Caco-2 (cell line): ENCODE data around the gene PIP4K2A. TPM values are rescaled to one million over a fixed set of nuclear protein-coding genes. Genes with fewer than 3 reads are reported as not detected.
"Not testable (repeated sequence)": the region's sequence is repeated elsewhere in the genome, so short reads cannot be mapped to it uniquely, and the experiment has no call there.

Experiments used
- BruUV-seq: library from RNA; stranded (reverse); fragments of 400-500 nt; replicated peaks from 2 replicates; lab custom pipeline; 2021; lab: Mats Ljungman, UMichigan
- CTCF ChIA-PET: fragments of 300-600 bp; sonication (Branson Sonifier 250); formaldehyde crosslinking; loops from one replicate; lab custom pipeline; 2022; ENCODE audit warnings: antibody characterized with exemption; lab: Charles Lee
- POLR2A ChIA-PET: fragments of 300-600 bp; sonication (Branson Sonifier 250); formaldehyde crosslinking; loops from one replicate; lab custom pipeline; 2022; ENCODE audit warnings: antibody characterized with exemption; lab: Charles Lee
- DNase-seq, 2 experiments: peaks; one replicate each; pipeline versions ENCODE4 v3.0.0 to v3.0.0-alpha.2; 2020 to 2022
- H3K27me3 ChIP-seq: replicated peaks from 2 replicates; pipeline ENCODE4 v1.6.0; 2011; ENCODE audit warnings: low read length; ENCODE audit not compliant: control insufficient read depth, insufficient read depth
- H3K36me3 ChIP-seq: 2 replicates; pipeline ENCODE4 v1.5.1; 2011; ENCODE audit warnings: low read length; ENCODE audit not compliant: control insufficient read depth, insufficient read depth
- H3K4me1 ChIP-seq: fragments of 250-450 bp; sonication (Bioruptor Pico); 2 replicates; pipeline ENCODE4 v1.5.1; 2020; ENCODE audit warnings: mild to moderate bottlenecking
- H3K4me3 ChIP-seq: 2 replicates; pipeline ENCODE4 v1.5.1; 2011; ENCODE audit warnings: low read depth, mild to moderate bottlenecking, control low read depth, low read length
- H3K9me3 ChIP-seq: fragments of 250-450 bp; sonication (Bioruptor Pico); 2 replicates; pipeline ENCODE4 v1.5.1; 2020; ENCODE audit warnings: mild to moderate bottlenecking, moderate library complexity
- H3K27ac Mint-ChIP-seq: one replicate; pipeline ENCODE4 v1.8.0; 2022; ENCODE audit warnings: mixed read lengths; ENCODE audit not compliant: unreplicated experiment
- H3K27me3 Mint-ChIP-seq: one replicate; pipeline ENCODE4 v1.8.0; 2022; ENCODE audit warnings: mixed read lengths; ENCODE audit not compliant: insufficient read depth, unreplicated experiment
- H3K36me3 Mint-ChIP-seq: one replicate; pipeline ENCODE4 v1.8.0; 2022; ENCODE audit warnings: mild to moderate bottlenecking, mixed read lengths; ENCODE audit not compliant: insufficient read depth, unreplicated experiment
- H3K4me1 Mint-ChIP-seq: one replicate; pipeline ENCODE4 v1.8.0; 2022; ENCODE audit warnings: low read depth, mixed read lengths; ENCODE audit not compliant: unreplicated experiment
- H3K4me3 Mint-ChIP-seq: one replicate; pipeline ENCODE4 v1.8.0; 2022; ENCODE audit warnings: mild to moderate bottlenecking, moderate library complexity, mixed read lengths; ENCODE audit not compliant: unreplicated experiment
- H3K9me3 Mint-ChIP-seq: one replicate; pipeline ENCODE4 v1.8.0; 2022; ENCODE audit warnings: mixed read lengths; ENCODE audit not compliant: unreplicated experiment
- intact Hi-C: fragments of 100-400 bp; cut with micrococcal nuclease; formaldehyde crosslinking; loops from one replicate; pipeline ENCODE4 v1.10.0; 2022; ENCODE audit not compliant: unreplicated experiment
- total RNA-seq: library from RNA; stranded (reverse); gene quantifications from 2 replicates; pipeline ENCODE4 v1.2.3, GENCODE V29; 2022
- TF ChIP-seq, protein P1 (sequence below), 2 experiments: fragments of 200-600 bp in 1 of 2; IDR thresholded peaks; 1 replicate in 1 of 2; 2 replicates in 1 of 2; pipeline versions ENCODE4 v1.5.1 to v1.8.0; 2011 to 2022; ENCODE audit warnings: antibody characterized with exemption in 1 of 2, control low read depth in 1 of 2, inconsistent platforms in 1 of 2, low read depth in 1 of 2, low read length in 1 of 2, mild to moderate bottlenecking in 1 of 2, moderate library complexity in 1 of 2; ENCODE audit not compliant: insufficient read depth in 1 of 2, severe bottlenecking in 1 of 2, unreplicated experiment in 1 of 2

Gene PIP4K2A
- total RNA-seq, 1 experiment from 2014 or later = 26.9 TPM

DNA sequence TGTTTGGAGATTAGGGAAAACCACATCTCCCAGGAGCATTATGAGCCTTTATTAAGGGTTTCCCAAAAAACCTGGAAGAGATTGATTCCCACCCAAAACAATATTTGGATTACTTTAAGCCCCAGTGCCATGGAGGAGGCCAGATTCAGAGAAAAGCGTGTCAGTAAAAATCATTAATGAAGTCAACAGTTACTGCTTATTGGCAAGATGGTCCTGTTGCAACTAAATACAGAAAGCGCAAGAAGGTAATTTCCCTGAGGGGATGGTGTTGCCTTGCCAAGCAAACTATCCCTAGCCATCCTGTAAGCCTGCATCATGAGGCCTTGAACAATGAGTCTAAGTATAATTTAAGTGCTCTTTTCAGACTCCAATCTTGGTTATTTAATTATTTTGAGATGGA is 212.5 kb downstream of the PIP4K2A start:
- no TSS peak for BruUV-seq
- DNase-seq = no peak
- Mint-ChIP-seq H3K4me1 (no peaks in the 10 kb centered on the region), H3K9me3 (no peaks in the 10 kb centered on the region), H3K36me3 (no peaks in the 10 kb centered on the region), H3K27ac (no peak overlapping the region), H3K27me3 (peaks cover 4% of the 10 kb centered on the region), H3K4me3 (no peak overlapping the region)
- ChIA-PET CTCF (no interaction called here), POLR2A (no interaction called here)
- Histone ChIP-seq H3K9me3 (no peaks in the 10 kb centered on the region), H3K36me3 (no peaks in the 10 kb centered on the region), H3K4me3 (no peak overlapping the region), H3K4me1 (no peaks in the 10 kb centered on the region; the same call in 1 of the 2 replicates), H3K27me3 (no peaks in the 10 kb centered on the region)
- intact Hi-C loops = no loop called here
- TF ChIP-seq, protein P1, sequence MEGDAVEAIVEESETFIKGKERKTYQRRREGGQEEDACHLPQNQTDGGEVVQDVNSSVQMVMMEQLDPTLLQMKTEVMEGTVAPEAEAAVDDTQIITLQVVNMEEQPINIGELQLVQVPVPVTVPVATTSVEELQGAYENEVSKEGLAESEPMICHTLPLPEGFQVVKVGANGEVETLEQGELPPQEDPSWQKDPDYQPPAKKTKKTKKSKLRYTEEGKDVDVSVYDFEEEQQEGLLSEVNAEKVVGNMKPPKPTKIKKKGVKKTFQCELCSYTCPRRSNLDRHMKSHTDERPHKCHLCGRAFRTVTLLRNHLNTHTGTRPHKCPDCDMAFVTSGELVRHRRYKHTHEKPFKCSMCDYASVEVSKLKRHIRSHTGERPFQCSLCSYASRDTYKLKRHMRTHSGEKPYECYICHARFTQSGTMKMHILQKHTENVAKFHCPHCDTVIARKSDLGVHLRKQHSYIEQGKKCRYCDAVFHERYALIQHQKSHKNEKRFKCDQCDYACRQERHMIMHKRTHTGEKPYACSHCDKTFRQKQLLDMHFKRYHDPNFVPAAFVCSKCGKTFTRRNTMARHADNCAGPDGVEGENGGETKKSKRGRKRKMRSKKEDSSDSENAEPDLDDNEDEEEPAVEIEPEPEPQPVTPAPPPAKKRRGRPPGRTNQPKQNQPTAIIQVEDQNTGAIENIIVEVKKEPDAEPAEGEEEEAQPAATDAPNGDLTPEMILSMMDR (IDR thresholded peaks at IDR 0.05; ENCODE audit: insufficient read depth in 1 of 2, low read depth in 1 of 2, low read length in 1 of 2, severe bottlenecking in 1 of 2, unreplicated experiment in 1 of 2) = no peak

DNA sequence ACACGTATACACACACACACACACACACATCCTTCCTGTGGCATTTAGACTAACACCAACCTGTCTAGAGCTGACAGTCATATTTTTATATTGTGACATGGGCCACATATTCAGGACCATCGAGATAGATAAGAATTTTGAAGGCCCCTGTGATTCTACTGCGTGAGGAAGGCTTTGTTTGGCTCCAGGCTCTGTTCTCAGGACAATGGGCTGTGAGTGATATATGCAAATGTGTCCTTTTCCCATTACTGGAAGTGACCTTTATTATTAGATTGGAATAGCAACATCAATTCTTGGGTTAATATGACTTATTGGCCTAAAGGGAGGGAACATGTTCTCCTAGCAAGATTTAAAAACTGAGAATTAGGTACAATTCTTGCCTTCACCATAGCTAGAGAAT is 213.0 kb downstream of the PIP4K2A start:
- H3K4me1 Mint-ChIP-seq = no peaks in the 10 kb centered on the region
- TF ChIP-seq, protein P1 (IDR thresholded peaks at IDR 0.05; ENCODE audit: insufficient read depth in 1 of 2, low read depth in 1 of 2, low read length in 1 of 2, severe bottlenecking in 1 of 2, unreplicated experiment in 1 of 2) = no peak
- Histone ChIP-seq H3K36me3 (no peaks in the 10 kb centered on the region), H3K4me1 (no peaks in the 10 kb centered on the region; the same call in 1 of the 2 replicates), H3K9me3 (no peaks in the 10 kb centered on the region), H3K27me3 (no peaks in the 10 kb centered on the region), H3K4me3 (no peak overlapping the region)
- no peaks in the 10 kb centered on the region for H3K36me3 Mint-ChIP-seq
- ChIA-PET CTCF (no interaction called here), POLR2A (no interaction called here)
- no peak overlapping the region for H3K27ac Mint-ChIP-seq
- intact Hi-C loops = no loop called here
- no peaks in the 10 kb centered on the region for H3K9me3 Mint-ChIP-seq
- peaks cover 4% of the 10 kb centered on the region for H3K27me3 Mint-ChIP-seq
- no TSS peak for BruUV-seq
- no peak overlapping the region for H3K4me3 Mint-ChIP-seq
- no peak for DNase-seq

DNA sequence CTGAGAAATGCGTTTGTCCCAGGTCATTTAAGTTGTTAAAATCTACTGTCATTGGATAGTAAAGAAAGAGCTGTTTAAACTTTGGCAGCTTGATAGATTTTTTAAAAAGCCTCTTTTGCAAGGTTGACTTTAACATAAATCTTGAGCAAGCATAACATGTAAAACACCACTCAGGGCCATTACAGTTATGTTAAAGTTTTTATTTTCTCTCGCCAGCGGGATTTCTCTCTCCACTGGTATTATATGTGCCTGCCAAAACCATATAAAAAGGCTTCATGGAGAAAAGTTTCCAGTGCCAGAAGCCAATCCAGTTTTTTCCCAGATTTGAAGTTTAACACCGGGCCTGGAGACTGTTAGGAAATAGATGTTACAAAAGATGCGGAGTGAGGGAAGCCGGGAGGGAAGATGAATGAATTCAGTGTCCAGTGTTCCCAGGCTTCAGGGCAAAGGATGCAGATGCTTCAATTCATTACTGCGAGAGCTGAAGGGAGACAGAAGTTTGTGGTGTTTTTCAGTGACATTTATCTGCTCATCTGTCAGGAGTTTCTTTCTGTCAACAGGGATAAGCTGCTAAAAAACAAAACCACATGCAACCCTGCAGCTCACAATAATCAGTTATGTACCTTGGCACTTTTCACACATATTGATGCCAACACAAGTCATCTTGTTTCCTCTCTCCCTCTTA is 213.6 kb downstream of the PIP4K2A start:
- Mint-ChIP-seq H3K36me3 (no peaks in the 10 kb centered on the region), H3K27me3 (peaks cover 2% of the 10 kb centered on the region), H3K4me3 (no peak overlapping the region), H3K27ac (no peak overlapping the region), H3K4me1 (no peaks in the 10 kb centered on the region), H3K9me3 (no peaks in the 10 kb centered on the region)
- intact Hi-C loops = no loop called here
- Histone ChIP-seq H3K27me3 (no peaks in the 10 kb centered on the region), H3K4me1 (no peaks in the 10 kb centered on the region; the same call in 1 of the 2 replicates), H3K4me3 (no peak overlapping the region), H3K9me3 (no peaks in the 10 kb centered on the region), H3K36me3 (no peaks in the 10 kb centered on the region)
- ChIA-PET CTCF (no interaction called here), POLR2A (no interaction called here)
- BruUV-seq = no TSS peak
- no peak for DNase-seq
- TF ChIP-seq, protein P1 (IDR thresholded peaks at IDR 0.05; ENCODE audit: insufficient read depth in 1 of 2, low read depth in 1 of 2, low read length in 1 of 2, severe bottlenecking in 1 of 2, unreplicated experiment in 1 of 2) = no peak

DNA sequence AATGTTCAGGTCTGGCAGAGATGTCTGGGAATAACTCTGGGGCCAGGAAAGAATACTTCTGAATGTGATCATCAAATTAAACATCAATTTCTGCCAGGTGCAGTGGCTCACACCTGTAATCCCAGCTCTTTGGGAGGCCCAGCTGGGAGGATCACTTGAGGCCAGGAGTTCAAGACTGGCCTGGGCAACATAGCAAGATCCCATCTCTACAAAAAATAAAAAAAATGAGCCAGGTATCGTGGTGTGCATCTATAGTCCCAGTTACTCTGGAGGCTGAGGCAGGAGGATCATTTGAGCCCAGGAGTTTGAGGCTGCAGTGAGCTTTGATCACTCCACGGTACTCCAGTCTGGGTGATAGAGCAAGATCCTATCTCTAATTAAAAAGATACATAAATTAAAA is 214.4 kb downstream of the PIP4K2A start:
- POLR2A ChIA-PET = interaction anchor here (0.5 kb wide), 1 partner anchor 160 kb away, joined by 3 read pairs; no protein-coding TSS in a partner anchor
- H3K4me3 Mint-ChIP-seq = not testable (repeated sequence)

More for the DNA sequence above, 214.4 kb downstream of the PIP4K2A start:
- H3K9me3 ChIP-seq, H3K9me3 Mint-ChIP-seq, H3K36me3 Mint-ChIP-seq, H3K27me3 Mint-ChIP-seq, H3K36me3 ChIP-seq, H3K27ac Mint-ChIP-seq, H3K27me3 ChIP-seq, H3K4me3 ChIP-seq, intact Hi-C loops, H3K4me1 Mint-ChIP-seq, BruUV-seq, H3K4me1 ChIP-seq, DNase-seq: not testable (repeated sequence)
- CTCF ChIA-PET = interaction anchor here (0.7 kb wide), 1 partner anchor 53 kb away, joined by 4 read pairs; no protein-coding TSS in a partner anchor
